Activated B cell treated with CpG ODN at 0.5 μM for 24 hours (primary cell): ENCODE results near the gene KLK7. TPM values are rescaled to one million over a fixed set of nuclear protein-coding genes. Genes with fewer than 3 reads are reported as not detected.

ENCODE experiments used
- ATAC-seq: fragments of 200-7000 bp; cut with Tn5 transposase; one replicate; pipeline ENCODE4 v1.10.0; 2021; ENCODE audit warnings: low read depth, mild to moderate bottlenecking, moderate library complexity
- CTCF ChIA-PET: fragments of 350-600 bp; sonication (Branson Sonifier 250); formaldehyde crosslinking; loops from one replicate; lab custom pipeline; 2021; ENCODE audit warnings: antibody characterized with exemption; lab: Charles Lee
- POLR2A ChIA-PET: fragments of 350-600 bp; sonication (Branson Sonifier 250); formaldehyde crosslinking; loops from one replicate; lab custom pipeline; 2021; ENCODE audit warnings: antibody characterized with exemption; lab: Charles Lee
- DNase-seq: peaks from one replicate; pipeline ENCODE4 v3.0.0; 2022
- H3K27ac Mint-ChIP-seq: one replicate; pipeline ENCODE4 v1.8.0; 2020; ENCODE audit warnings: mixed read lengths
- H3K27me3 Mint-ChIP-seq: one replicate; pipeline ENCODE4 v1.8.0; 2021; ENCODE audit warnings: mixed read lengths
- H3K36me3 Mint-ChIP-seq: one replicate; pipeline ENCODE4 v1.8.0; 2021; ENCODE audit warnings: low read depth, mixed read lengths
- H3K4me1 Mint-ChIP-seq: one replicate; pipeline ENCODE4 v1.8.0; 2021; ENCODE audit warnings: mixed read lengths
- H3K4me3 Mint-ChIP-seq: one replicate; pipeline ENCODE4 v1.8.0; 2020; ENCODE audit warnings: mild to moderate bottlenecking, mixed read lengths
- H3K9me3 Mint-ChIP-seq: one replicate; pipeline ENCODE4 v1.8.0; 2020; ENCODE audit warnings: mixed read lengths
- CTCF ChIP-seq: fragments of 200-600 bp; IDR thresholded peaks from one replicate; pipeline ENCODE4 v1.8.0; 2022; ENCODE audit warnings: antibody characterized with exemption, mild to moderate bottlenecking
- intact Hi-C: fragments of 100-400 bp; cut with micrococcal nuclease; formaldehyde crosslinking; loops from one replicate; pipeline ENCODE4 v1.15.1; 2024
- total RNA-seq: library from RNA; stranded (reverse); gene quantifications from 2 replicates; pipeline ENCODE4 v1.2.3, GENCODE V29; 2022

Gene KLK7
- total RNA-seq, 1 donor from 2014 or later, result not detected

- CTCF ChIA-PET, result no interaction called here
- H3K4me3 Mint-ChIP-seq, result no peak within 1 kb of the TSS
- no peak for TF ChIP-seq CTCF
- H3K9me3 Mint-ChIP-seq, result no peaks in the 10 kb centered on the region
- H3K27me3 Mint-ChIP-seq, result peaks cover 27% of the 10 kb centered on the region
- POLR2A ChIA-PET, result no interaction called here
- DNase-seq (no peak), ATAC-seq (no peak)
- no peak within 1 kb of the TSS for H3K27ac Mint-ChIP-seq
- no peaks in the 10 kb centered on the region for H3K4me1 Mint-ChIP-seq
- H3K36me3 Mint-ChIP-seq, result no peaks in the 10 kb centered on the region
- intact Hi-C loops, result no loop called here
Measured at GRCh38 chr19:51001515-51001914, 17.8 kb upstream of the KLK7 start, which contains the start of gene KLK8. TSS of gene KLK8 (minus strand) at chr19:51001604. CDS start at chr19:51001167, 437 bp downstream.

- H3K27ac Mint-ChIP-seq, result no peak overlapping the region
- H3K4me3 Mint-ChIP-seq, result no peak overlapping the region
- no peak for TF ChIP-seq CTCF
- ATAC-seq, result no peak
- POLR2A ChIA-PET, result no interaction called here
- CTCF ChIA-PET, result no interaction called here
- intact Hi-C loops, result no loop called here
- no peak for DNase-seq
- H3K36me3 Mint-ChIP-seq, result no peaks in the 10 kb centered on the region
- peaks cover 27% of the 10 kb centered on the region for H3K27me3 Mint-ChIP-seq
- H3K9me3 Mint-ChIP-seq, result no peaks in the 10 kb centered on the region
- no peaks in the 10 kb centered on the region for H3K4me1 Mint-ChIP-seq
Measured at GRCh38 chr19:51000981-51001380, 17.3 kb upstream of the KLK7 start.

GRCh38 chr19:51000426-51000825 lies 16.7 kb upstream of the KLK7 start:
- Mint-ChIP-seq H3K9me3 (no peaks in the 10 kb centered on the region), H3K27ac (no peak overlapping the region), H3K27me3 (peaks cover 27% of the 10 kb centered on the region), H3K36me3 (no peaks in the 10 kb centered on the region), H3K4me3 (no peak overlapping the region), H3K4me1 (no peaks in the 10 kb centered on the region)
- DNase-seq, result no peak
- POLR2A ChIA-PET, result no interaction called here
- no peak for TF ChIP-seq CTCF
- CTCF ChIA-PET, result no interaction called here
- intact Hi-C loops, result no loop called here
- no peak for ATAC-seq

- Mint-ChIP-seq H3K36me3 (no peaks in the 10 kb centered on the region), H3K27ac (no peak overlapping the region), H3K9me3 (peaks cover 3% of the 10 kb centered on the region), H3K27me3 (peaks cover 24% of the 10 kb centered on the region), H3K4me3 (no peak overlapping the region), H3K4me1 (no peaks in the 10 kb centered on the region)
- DNase-seq (no peak), ATAC-seq (no peak)
- CTCF ChIA-PET, result no interaction called here
- intact Hi-C loops, result no loop called here
- no peak for TF ChIP-seq CTCF
- POLR2A ChIA-PET, result no interaction called here
Measured at GRCh38 chr19:50998686-50999085, 15.0 kb upstream of the KLK7 start.

GRCh38 chr19:50998061-50998460 lies 14.3 kb upstream of the KLK7 start:
- peaks cover 24% of the 10 kb centered on the region for H3K27me3 Mint-ChIP-seq
- H3K36me3 Mint-ChIP-seq, result no peaks in the 10 kb centered on the region
- DNase-seq (no peak), ATAC-seq (no peak)
- no peak for TF ChIP-seq CTCF
- intact Hi-C loops, result no loop called here
- POLR2A ChIA-PET, result no interaction called here
- H3K4me1 Mint-ChIP-seq, result no peaks in the 10 kb centered on the region
- H3K9me3 Mint-ChIP-seq, result peaks cover 3% of the 10 kb centered on the region
- H3K27ac Mint-ChIP-seq, result no peak overlapping the region
- CTCF ChIA-PET, result no interaction called here
- H3K4me3 Mint-ChIP-seq, result no peak overlapping the region
